Epithelial cell of proximal tubule (primary cell): Measurements from ENCODE around the gene C3orf70. TPM values are rescaled to one million over a fixed set of nuclear protein-coding genes. Genes with fewer than 3 reads are reported as not detected.
A peak's percentile ranks its signal among the peaks of the same experiment; 100 is the strongest.

Experiments used
- DNase-seq: peaks from one replicate; pipeline ENCODE4 v3.0.0-alpha.2; 2011; ENCODE audit warnings: low read depth
- H3K4me3 ChIP-seq: 2 replicates; pipeline ENCODE4 v1.5.1; 2011; ENCODE audit warnings: low read depth, mild to moderate bottlenecking, low read length
- total RNA-seq: library from RNA; depleted of rRNA; stranded (reverse); fragments of >200 nt; gene quantifications from 2 replicates; pipeline ENCODE4 v1.2.3, GENCODE V29; 2015
- TF ChIP-seq, protein P1 (sequence below): conservative IDR thresholded peaks from 2 replicates; pipeline ENCODE4 v1.5.1; 2012; ENCODE audit warnings: low read depth, mild to moderate bottlenecking, low read length

C3orf70 gene
- total RNA-seq, 1 donor from 2014 or later = 0.63 TPM

DNA sequence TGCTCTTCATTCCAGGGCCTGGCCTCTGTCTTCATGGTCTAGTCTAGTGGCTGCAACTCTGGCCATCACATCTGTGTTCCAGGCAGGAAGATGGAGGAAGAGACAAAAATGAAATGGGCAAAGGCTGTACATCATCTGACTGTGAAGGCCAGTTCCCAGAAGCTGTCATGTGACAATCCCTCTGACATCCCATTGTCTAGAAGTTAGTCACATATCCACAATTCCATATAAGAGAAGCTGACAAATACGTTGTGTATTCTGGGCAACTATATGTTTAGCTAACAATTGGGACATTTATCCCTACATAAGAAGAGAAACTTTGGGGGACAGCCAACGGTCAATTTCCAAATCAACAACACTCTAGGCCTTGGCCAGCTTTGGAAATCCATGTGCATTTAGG, 34.5 kb upstream of the C3orf70 start:
- TF ChIP-seq, protein P1, sequence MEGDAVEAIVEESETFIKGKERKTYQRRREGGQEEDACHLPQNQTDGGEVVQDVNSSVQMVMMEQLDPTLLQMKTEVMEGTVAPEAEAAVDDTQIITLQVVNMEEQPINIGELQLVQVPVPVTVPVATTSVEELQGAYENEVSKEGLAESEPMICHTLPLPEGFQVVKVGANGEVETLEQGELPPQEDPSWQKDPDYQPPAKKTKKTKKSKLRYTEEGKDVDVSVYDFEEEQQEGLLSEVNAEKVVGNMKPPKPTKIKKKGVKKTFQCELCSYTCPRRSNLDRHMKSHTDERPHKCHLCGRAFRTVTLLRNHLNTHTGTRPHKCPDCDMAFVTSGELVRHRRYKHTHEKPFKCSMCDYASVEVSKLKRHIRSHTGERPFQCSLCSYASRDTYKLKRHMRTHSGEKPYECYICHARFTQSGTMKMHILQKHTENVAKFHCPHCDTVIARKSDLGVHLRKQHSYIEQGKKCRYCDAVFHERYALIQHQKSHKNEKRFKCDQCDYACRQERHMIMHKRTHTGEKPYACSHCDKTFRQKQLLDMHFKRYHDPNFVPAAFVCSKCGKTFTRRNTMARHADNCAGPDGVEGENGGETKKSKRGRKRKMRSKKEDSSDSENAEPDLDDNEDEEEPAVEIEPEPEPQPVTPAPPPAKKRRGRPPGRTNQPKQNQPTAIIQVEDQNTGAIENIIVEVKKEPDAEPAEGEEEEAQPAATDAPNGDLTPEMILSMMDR = no peak
- H3K4me3 ChIP-seq = no peak overlapping the region
- DNase-seq = no peak

DNA sequence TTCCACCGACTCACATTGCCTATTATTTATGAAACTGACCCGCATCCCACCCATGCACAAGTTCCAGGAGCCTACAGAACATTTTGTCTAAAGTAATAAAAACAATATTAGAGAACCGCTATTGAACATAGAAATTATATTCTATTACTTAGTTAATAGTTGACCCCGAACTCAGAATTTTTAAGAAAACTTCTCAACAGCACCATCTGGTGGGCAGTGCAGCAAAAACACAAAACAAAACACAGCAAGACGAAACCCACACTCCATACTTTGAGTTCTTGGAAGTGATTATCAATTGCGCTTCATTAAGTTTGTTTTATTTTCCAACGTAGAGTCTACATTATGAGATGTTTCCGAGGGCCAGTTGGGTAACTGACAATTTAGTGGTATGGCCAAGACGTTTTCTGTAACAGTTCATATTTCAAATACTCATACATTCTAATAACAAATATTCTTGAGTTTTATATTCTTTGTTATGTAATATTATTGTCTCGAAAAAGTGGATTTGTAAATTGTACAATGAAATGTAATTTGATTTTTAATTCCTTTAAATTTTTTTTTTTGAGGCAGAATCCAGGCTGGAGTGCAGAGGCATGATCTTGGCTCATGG, 24.0 kb upstream of the C3orf70 start:
- no peak for DNase-seq
- TF ChIP-seq, protein P1 = peak; percentile 76
- no peak overlapping the region for H3K4me3 ChIP-seq

DNA sequence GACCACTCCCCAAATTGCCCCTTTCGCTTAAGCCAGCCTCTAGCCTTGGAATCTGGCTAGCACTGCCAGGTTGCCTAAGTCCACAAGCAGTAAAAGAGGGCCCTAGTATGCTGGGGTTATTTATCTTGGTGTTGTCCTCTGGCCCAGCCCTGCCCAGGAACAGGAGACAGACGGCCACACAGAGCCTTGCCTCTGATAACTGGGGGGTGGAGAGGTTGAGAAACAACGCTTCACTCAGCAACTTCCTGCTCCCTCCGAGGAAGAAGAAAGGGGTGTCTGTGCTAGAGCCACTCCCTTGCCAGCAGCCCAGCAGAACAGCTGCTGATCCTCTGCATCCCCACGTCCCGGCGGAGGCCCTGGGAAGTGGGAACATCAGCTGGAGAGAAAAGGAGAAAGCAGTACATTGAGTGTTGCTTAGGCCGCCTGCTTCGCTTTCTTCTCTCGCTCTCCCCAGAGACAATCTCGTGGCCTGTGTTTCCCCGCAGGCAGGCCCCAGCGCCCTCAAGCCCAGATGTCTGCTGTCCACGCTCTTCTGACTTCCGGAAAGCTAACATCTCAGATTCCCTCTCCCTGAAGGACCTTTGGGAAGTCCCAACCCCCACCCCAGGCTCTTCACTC, 22.6 kb upstream of the C3orf70 start:
- no peak for DNase-seq
- TF ChIP-seq, protein P1 = no peak
- H3K4me3 ChIP-seq = no peak overlapping the region

DNA sequence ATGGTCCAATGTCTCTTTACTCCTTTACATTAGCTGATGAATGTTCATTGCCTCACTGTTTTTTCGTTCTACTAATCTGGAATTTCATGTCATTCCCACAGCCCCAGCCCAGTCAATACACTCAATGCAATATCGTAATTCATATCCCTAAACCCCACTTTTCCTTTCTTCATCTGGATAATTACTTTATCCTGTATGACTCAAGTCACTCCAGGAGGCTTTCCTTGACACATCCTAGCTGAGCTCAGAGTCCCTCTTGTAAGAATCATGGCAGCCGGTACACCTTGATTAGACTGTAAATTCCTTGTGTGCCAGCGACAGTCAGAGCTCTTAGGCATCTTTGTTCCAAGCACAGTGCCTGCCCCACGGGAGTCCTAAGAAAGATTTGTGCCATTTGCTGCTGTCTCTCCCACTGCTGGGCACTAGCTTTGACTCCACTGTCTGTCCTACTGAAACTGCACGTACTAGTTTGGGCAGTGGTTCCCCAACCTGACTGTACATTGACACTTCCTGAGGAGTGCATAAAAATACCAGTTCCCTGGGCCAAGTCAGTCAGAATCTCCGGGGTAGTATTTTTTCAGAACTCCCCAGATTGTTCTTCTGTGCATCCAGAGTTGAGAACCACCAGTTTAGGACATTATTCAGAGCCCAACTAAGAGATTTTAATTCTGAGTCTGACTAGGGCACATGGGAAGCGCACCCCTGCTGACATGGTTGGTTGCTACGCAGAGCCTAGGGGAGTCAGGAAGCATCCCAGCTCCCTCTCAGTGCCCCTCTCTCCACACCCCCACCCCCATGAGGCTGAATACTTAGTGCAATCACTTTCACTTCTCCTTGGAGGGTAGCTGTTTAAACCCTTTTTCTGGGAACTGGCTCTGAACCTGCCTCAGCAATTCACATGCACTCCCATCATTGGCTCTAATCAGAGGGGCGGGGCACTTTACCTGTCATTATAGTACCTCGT, 19.5 kb upstream of the C3orf70 start:
- DNase-seq = no peak
- TF ChIP-seq, protein P1 = no peak
- no peak overlapping the region for H3K4me3 ChIP-seq

DNA sequence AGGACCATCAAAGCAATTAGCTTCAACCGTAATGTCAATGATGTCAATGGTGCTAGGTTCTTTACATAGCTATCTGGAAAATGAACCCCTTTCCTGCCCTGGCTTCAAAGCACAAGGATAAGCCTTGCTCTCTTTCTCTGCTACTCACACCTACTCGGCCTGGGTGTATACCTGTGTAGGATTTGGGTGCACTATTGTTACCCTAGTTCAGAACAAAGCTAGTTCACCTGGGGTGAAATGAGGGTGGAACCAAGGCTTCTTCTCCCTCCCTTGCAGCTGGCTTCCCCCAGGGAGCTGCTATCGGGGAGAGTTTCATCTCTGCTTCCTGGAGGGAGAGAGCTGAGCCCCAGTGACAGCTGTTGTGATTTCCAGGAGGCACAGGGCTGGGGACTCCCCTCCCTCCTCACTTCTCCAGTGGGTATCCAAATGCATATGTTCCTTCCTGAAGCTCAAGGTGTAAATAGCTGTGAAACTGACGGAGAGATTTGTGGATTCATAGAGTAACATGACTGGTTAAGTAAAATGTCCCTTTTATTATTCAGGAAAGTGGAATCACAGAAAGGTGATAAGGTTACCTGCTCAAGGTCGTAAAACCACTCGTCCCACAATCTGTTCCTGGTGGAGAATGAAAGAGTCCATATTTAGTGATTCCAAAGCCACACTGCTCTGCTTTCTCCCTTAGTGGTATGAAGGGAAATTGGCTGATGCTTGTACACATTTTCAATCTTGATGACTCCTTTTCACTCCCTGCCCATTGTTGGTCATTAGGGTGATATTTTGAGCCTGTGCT, 11.8 kb upstream of the C3orf70 start:
- no peak overlapping the region for H3K4me3 ChIP-seq
- TF ChIP-seq, protein P1 = no peak
- DNase-seq = no peak

DNA sequence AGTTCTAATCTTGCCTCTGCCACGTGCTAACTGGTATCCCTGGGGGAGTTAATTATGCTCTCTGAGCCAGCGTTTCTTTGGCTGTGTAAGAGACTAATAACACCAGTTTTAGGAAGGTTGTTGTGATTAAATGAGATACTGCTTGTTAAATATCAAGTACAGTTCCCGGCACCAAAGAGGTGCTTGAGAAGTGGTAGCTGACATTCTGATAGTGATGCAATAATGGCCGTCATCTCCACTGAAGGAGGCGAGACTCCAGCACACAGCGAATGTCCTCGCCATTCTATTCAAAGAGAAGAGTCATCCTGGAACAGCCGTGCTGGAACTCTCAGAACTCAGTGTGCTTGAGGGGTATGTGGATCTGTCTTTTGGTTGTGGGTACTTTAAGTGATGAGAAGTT, 9.8 kb upstream of the C3orf70 start:
- no peak for DNase-seq
- TF ChIP-seq, protein P1 = no peak
- H3K4me3 ChIP-seq = no peak overlapping the region
